NCI-H2081 (cell line): ENCODE data around the gene PPP1R2B.
"Not testable (repeated sequence)": the region's sequence is repeated elsewhere in the genome, so short reads cannot be mapped to it uniquely, and the experiment has no call there.

Experiments used
- DNase-seq, 2 experiments: peaks; one replicate each; lab custom pipeline; 2025; lab: John Stamatoyannopoulos, UW

PPP1R2B gene

GRCh38 chr5:156850206-156850751 is at the start of gene PPP1R2B:
TSS of gene PPP1R2B (plus strand) at chr5:156850295. CDS start at chr5:156850563, 268 bp downstream.
- no peak for DNase-seq

GRCh38 chr5:156800929-156801328 is 49.2 kb upstream of the PPP1R2B start:
- DNase-seq, result no peak

GRCh38 chr5:156802501-156802900 is 47.6 kb upstream of the PPP1R2B start:
- DNase-seq, result no peak

- no peak for DNase-seq
Measured at GRCh38 chr5:156803404-156803803, 46.7 kb upstream of the PPP1R2B start.

- no peak for DNase-seq
Measured at GRCh38 chr5:156812959-156813358, 37.1 kb upstream of the PPP1R2B start.

- peak in 1 of 2 experiments; percentile 28 for DNase-seq
Measured at GRCh38 chr5:156815988-156816599, 34.0 kb upstream of the PPP1R2B start.

GRCh38 chr5:156819537-156819936 is 30.6 kb upstream of the PPP1R2B start:
- no peak for DNase-seq

- no peak for DNase-seq
Measured at GRCh38 chr5:156819967-156820581, 30.0 kb upstream of the PPP1R2B start.

GRCh38 chr5:156824241-156824640 is 25.9 kb upstream of the PPP1R2B start:
- DNase-seq, result no peak

GRCh38 chr5:156824800-156825199 is 25.3 kb upstream of the PPP1R2B start:
- DNase-seq, result peak; percentile 21 to 58

GRCh38 chr5:156825688-156826087 is 24.4 kb upstream of the PPP1R2B start:
- DNase-seq, result no peak

GRCh38 chr5:156826150-156826549 is 23.9 kb upstream of the PPP1R2B start:
- no peak for DNase-seq

- DNase-seq, result no peak
Measured at GRCh38 chr5:156834916-156835315, 15.2 kb upstream of the PPP1R2B start.

- DNase-seq, result no peak
Measured at GRCh38 chr5:156835905-156836304, 14.2 kb upstream of the PPP1R2B start.

GRCh38 chr5:156836846-156837245 is 13.2 kb upstream of the PPP1R2B start:
- DNase-seq, result no peak

- DNase-seq, result peak in 1 of 2 experiments; percentile 8
Measured at GRCh38 chr5:156838961-156839360, 11.1 kb upstream of the PPP1R2B start.

- no peak for DNase-seq
Measured at GRCh38 chr5:156841737-156842136, 8.4 kb upstream of the PPP1R2B start.

- DNase-seq, result no peak
Measured at GRCh38 chr5:156846914-156847313, 3.2 kb upstream of the PPP1R2B start.

GRCh38 chr5:156848447-156848846 is 1.6 kb upstream of the PPP1R2B start:
- not testable (repeated sequence) for DNase-seq

GRCh38 chr5:156851880-156852279 is 1.8 kb downstream of the PPP1R2B start:
- no peak for DNase-seq

GRCh38 chr5:156853055-156853454 is 3.0 kb downstream of the PPP1R2B start:
- DNase-seq, result not testable (repeated sequence)

GRCh38 chr5:156865427-156865826 is 15.3 kb downstream of the PPP1R2B start:
- no peak for DNase-seq

- DNase-seq, result no peak
Measured at GRCh38 chr5:156870498-156870839, 20.4 kb downstream of the PPP1R2B start.

GRCh38 chr5:156871212-156871611 is 21.1 kb downstream of the PPP1R2B start:
- DNase-seq, result no peak
